GM19372 (cell line): Measurements from ENCODE around the gene IMPG2.
"Not testable (repeated sequence)": the region's sequence is repeated elsewhere in the genome, so short reads cannot be mapped to it uniquely, and the experiment has no call there.

Source experiments
- ATAC-seq: cut with Tn5 transposase; IDR thresholded peaks from one replicate; pipeline ENCODE4 v1.9.1; 2021; ENCODE audit warnings: mild to moderate bottlenecking, low read depth, moderate library complexity; ENCODE audit not compliant: unreplicated experiment

IMPG2 gene

DNA sequence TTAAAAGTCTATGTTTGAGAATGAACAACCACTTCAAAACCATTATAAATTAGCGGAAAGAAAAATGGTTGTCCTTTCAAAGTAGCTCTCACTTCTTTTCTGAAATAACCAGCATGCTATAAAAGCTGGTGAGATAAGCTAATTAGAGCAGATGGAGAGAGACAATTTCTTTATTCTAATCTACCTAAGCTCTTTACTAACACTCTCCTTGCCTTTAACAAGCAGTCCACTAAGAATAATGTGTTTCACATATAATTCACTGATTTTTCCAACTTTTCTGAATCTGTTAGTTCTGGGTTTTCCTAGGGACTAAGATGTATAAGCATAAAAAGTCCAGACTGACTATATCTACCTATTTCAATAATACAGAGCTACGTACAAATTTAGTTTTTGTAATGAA lies at the start of gene IMPG2:
Gene IMPG2 (minus strand): TSS at position 101 of the 400 bp plus-strand sequence. CDS start 203 bp downstream, outside the sequence.
- no peak for ATAC-seq

DNA sequence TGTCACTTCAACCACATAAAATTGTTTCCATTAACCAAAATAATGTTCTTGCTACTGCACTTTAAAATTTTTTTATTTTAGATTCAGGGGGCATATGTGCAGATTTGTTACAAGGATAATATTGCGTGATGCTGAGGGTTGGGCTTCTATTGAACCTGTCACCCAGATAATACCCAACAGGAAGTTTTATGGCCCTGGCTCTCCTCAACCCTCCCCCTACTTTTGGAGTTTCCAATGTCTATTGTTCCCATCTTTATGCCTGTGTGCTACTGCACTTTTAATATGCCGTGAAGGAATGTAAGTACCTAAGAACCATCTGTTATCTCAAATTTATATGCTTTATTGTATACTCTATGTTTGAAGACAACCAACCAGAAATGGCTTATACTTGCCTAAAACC lies 42.0 kb upstream of the IMPG2 start:
- ATAC-seq: no peak

DNA sequence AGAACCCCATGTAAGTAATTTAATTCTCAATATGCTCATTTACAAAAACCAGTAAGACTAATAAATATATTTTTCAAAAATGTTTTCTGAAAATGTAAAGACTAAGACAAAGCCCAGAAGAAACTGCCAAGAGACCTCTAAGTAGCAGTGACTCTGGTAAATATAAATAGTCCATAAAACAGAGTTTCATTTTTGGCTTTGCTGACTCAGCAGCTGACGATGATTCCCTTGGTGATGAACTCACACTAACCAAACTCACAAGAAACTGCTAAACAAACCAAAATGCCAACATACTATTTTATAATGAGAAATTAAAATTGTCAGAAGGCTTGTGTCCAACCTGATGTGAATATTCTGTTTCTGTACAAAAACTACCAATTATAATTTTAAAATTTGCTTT lies 31.5 kb upstream of the IMPG2 start:
- ATAC-seq: no peak

DNA sequence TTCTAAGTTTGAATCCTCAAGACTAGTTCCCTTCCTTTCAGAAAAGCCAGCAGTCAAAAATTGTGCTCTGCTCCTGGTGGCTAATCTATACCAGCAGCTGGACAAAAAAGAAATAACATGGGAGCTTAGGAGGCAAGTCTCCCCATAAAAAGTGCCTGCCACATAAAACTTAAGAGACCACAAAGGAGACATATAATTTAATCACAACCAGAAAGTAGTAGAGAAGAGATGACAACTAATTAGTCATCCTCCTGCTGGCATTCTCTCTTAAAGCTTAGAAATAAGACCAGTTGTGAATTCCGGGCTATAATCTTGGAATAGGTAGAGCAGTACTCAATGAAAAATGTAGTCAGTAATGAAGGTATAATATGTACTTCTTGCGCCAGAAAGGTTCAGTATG lies 20.2 kb upstream of the IMPG2 start:
- no peak for ATAC-seq

DNA sequence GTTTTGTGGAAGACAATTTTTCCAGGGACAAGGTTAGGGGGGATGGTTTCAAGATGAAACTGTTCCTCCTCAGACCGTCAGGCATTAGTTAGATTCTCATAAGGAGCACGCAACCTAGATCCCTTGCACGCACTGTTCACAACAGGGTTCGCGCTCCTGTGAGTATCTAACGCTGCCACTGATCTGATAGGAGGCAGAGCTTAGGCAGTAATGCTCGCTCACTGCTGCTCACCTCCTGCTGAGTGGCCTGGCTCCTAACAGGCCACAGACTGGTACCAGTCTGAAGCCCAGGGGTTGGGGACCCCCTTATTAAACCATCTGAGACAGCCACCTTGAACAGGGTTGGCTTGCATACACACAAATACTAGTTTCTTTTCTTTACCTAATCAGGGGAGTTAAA lies 13.5 kb upstream of the IMPG2 start:
- ATAC-seq: no peak

DNA sequence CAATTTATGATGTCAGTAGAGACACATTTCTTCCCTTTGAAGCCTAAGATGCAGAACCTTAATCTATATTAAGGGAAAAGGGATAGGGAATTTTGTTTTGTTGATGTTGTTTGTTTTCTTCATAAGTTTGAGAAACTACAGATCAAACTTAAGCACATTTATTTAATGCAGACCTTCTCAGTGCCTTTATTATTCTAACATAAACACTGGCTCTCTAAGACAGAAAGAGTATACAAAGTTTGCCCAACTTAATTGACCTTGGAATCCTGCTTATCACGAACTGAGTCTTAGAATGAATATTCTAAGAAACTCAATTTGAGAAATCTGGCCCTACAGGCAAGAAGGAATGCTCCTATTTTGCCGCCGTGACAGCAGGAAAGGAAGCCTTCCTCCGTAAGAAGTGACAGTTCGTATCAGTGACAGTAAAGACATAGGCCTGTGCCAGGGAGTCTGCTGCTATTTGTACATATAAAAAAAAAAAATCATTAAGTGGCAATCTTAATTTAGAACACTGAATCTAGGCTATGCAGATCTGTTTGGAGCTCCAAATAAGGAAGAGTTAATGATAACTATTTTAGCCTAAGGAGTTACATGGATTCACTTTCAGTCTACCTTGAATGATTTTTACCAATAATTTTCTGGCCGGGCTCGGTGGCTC lies 8.8 kb upstream of the IMPG2 start:
- ATAC-seq: no peak

DNA sequence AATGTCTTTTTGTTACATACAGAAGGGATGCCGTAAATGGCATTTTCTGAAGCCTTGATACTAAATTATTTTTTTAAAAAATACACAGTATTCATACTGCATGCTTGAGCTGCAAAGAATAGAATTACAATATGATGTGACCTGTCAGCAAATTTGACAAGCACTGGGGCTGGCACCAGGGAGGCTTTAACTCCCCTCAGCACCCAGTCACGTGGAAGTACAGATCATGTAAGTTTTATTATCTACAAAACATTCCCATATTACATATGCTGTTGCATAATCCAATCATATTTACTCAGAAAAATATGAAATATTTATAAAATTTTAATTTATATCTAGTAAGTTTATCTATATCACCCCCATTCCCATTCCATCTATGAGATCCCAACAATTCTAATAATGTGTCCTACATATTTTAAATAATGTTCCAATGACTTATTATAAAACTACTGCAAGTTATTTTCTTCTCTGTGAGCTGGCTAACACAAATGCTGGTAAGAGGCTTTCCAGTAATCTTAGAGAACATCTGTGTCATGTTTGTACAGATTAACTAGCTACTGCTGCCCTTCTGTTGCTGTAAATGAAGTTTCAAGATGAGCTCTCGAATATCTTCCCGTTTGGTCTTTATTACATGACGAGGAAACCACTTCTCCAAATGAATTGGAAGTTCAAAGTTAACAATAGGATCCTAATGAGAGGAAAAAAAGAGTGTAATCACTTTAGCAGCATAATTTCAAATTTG lies 5.2 kb upstream of the IMPG2 start:
- no peak for ATAC-seq

DNA sequence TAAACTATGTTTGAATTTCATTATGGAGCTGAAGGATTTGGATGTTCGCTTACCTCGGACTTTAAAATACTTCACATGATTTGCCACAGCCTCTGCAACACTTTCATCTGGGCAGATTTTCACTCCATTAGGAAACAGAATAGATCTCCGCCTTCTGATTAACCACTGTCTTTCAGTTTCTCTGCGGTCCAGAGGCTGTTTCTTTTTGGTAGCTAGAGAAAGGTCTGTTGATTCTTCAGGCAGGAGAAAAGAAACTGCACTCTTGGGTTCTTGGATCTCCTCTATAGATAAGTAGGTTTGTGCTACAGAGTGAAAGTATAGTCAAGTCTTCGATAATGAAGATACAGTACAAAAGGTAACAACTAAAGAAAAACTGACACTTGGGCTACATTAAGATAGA lies 844 bp downstream of the IMPG2 start:
- ATAC-seq: no peak

DNA sequence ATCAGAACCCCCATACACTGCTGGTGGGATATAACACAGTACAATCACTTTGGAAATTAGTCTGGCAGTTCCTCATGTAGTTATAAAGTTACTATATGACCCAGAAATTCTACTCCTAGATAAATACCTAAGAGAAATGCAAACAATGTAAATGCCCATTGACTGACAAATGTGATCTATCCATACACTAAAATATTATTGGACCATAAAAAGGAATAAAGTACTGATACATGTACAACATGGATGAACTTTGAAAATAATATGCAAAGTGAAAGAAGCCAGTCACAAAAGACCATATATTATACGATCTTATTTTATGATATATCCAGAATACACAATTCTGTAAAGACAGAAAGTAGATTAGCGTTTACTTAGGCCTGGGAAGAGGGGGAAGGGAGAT lies 7.8 kb downstream of the IMPG2 start:
- ATAC-seq: no peak

DNA sequence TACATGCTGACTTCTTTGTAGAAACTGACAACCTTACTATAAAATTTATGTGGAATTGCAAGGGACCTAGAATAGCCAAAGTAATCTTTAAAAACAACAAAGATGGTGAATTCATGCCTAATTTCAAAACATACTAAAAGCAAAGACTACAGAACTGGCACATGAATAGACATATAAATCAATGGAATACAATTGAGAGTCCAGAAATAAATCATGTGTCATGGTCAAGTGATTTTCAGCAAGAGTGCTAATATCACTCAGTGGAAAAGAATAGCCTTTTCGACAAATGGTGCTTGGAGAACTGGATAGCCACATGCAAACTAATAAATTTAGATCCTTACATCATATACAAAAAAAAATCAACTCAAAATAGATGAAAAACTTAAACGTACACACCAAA lies 8.7 kb downstream of the IMPG2 start:
- ATAC-seq: no peak

DNA sequence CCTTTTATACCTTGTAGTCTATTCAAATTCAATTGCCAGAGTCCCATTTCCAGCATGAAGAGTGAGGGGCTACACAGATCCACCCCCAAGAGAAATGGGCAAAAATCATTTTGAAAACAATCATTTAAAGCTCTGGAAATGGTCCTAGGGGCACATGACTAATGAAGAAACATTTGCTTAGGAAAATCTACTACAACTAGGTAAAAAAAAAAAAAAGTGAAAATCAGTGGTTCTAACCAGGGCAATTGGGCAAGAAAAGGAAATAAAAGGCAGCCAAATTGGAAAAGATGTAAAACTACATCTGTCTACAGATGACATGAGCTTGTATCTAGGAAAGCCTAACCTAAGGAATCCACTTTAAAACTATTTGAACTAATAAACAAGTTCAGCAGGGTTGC lies 9.4 kb downstream of the IMPG2 start:
- no peak for ATAC-seq

DNA sequence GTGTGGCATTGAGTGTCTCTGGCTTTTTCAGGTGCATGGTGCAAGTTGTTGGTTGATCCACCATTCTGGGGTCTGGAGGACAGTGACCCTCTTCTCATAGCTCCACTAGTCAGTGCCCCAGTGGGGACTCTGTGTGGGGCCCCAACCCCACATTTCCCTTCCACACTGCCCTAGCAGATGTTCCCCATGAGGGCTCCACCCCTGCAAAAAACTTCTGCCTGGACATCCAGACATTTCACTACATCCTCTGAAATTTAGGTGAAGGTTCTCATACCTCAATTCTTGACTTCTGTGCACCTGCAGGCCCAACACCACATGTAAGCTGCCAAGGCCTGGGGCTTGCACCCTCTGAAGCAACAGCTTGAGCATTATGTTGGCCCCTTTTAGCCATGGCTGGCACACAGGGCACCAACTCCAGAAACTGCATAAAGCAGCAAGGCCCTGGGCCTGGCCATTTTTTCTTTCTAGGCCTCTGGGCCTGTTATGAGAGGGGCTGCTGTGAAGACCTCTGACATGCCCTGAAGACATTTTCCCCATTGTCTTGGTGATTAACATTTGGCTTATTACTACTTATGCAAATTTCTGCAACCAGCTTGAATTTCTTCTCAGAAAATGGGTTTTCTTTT lies 12.1 kb downstream of the IMPG2 start:
- not testable (repeated sequence) for ATAC-seq

DNA sequence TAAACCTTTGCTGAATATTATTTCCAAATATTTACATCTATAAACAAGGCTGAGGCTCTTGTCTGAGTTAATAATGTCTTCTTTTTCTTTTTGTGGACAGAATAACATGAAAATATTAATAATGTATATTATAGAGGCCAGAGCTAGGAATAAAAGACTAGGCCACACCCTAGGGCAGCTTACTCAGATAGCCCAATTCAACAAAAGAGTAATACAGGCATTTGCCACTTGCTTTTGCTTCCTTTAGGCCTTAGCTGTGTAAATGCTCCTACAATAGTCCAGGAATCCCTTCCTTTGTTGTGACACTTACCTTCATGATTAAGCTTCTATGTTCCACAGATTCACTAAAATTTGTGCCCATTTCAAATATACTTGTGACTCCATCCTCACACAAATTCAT lies 16.5 kb downstream of the IMPG2 start:
- no peak for ATAC-seq

DNA sequence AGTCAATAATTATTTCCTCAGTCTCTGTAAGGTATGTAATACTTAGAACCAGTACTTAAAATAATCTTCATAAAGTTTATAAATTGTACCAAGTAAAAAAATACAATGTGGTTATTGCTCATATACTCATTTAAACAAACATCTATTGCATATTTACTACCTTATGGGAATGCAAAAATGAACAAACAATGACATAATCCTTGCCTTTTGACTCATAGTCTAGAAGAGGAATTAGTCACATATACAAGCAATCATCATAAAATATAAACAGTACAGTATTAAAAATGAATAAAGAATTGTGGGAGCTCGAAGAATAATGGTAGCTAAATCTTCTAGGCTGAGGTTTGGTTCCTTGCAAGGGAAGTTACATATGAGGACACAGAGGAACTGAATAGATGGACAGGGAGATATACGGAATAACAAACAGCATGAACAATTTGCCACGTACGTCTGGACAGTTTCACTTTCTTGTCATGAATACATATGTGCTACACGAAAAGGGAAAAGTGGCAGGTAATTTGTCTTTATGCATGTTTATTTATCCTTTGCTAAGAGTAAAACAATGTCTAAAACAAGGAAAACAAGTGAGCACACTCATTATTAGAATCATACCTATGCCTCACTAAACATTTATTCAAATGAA lies 17.2 kb downstream of the IMPG2 start:
- ATAC-seq: no peak

DNA sequence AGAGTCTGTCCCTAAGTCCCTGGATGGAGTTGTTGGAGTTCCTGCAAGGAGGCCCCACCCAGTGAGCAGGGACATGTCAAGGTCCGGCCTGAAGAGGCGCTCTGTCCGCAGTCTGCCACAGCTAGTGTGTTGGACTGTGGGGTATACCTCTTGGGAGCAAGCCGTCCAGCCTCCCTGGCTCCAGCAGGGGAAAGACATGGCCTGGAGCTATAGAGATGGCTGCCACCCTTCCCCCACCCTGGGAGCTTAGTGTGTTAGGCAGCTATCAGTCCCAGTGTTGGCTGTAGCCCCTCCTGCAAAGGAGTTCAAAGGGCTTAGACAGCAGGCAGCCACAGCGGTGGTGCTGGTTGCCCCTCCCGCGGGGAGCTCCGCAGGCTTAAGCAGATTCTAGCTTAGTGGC lies 20.3 kb downstream of the IMPG2 start:
- no peak for ATAC-seq

DNA sequence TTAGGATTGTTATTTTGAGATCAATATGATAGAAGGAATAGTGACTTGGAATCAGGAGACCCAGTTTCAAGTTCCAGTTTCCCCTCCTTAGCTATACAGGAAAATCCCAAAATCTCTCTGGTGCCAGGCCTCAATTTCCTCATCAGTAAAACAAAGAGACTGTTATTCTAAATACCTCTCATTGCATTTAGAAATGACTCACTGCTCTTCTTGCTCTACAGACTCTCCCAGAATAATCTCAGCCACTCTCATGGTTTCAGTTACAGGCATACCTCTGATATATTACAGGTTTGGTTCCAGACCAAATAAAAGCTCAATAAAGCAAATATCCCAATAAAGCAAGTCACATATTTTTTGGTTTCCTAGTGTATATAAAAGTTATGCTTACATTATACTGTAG lies 28.3 kb downstream of the IMPG2 start:
- ATAC-seq: no peak

DNA sequence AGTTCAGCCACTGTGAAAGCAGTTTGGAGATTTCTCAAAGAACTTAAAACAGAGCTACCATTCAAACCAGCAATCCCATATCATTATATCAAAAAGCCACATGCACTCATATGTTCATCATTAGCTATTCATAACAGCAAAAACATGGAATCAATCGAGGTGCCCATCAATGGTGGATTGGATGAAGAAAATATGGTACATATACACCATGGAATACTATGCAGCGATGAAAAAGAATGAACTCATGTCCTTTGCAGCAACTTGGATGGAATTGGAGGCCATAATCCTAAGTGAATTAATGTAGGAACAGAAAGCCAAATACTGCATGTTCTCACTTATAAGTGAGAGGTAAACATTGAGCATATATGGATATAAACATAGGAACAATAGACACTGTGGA lies 32.1 kb downstream of the IMPG2 start:
- no peak for ATAC-seq

DNA sequence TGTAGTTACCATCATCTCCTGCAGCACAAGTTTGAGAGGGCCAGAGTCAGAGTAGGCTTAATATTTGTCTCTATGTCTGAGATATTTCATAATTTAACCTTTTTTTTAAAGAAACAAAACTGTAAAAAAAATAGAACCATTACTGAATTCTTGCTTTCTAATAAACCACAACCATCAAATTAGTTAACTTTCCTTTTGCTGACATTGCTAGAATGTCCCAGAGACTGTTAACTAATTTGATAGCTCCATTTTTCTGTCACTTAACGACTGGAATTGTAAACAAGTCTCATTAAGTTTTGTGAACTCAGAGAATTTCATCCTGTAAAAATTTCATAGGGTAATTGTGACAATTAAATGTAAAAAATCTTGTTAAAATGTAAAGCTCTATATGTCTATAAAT lies 35.6 kb downstream of the IMPG2 start:
- ATAC-seq: no peak

DNA sequence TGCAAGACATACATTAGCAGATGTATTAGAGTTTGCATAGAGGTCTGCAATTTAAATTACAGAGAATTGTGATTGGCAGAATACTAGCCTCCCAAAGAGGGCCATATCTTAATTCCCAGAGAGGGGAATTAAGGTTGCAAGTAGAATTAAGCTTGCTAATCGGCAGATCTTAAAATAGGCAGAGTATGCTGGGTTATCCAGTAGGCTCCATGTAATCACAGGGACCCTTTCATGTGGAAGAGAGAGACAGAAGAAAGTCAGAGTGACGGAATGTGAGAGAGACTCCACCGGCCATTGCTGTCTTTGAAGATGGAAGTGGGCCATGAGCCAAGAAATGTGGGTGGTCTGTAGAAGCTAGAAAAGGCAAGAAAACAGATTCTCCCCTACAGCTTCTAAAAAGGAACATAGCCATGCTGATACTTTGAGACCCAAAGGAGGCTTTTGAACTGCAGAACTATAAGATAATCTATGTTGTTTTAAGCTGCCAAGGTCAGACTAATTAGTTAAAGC lies 38.8 kb downstream of the IMPG2 start:
- ATAC-seq: no peak

DNA sequence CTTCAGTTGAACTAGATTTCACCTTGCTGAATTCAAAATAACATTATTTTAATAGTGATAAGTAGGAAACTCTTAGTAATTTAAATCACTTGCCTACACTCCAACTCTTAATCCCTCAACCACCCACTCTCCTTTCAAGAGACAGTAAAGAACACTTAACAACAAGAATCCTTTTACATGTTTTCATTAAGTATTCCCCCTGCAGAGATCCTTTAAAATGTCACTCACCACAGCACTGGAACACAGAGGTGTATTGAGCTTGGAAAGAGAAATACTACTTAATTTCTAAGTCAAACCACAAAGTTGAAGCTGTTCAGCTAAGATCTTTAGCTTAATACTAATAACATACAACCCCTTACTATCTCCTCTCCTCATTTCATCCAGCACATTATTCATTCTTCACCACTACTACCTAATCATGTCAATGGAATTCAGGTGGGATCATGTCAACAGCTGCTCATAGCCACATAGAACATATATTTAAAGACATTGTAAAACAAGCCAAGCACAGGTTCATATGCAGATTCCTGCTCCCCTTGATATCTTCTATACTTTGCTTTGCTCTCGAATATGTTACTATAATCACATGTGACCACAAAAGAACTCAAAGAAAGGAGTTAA lies 40.5 kb downstream of the IMPG2 start:
- ATAC-seq: no peak

DNA sequence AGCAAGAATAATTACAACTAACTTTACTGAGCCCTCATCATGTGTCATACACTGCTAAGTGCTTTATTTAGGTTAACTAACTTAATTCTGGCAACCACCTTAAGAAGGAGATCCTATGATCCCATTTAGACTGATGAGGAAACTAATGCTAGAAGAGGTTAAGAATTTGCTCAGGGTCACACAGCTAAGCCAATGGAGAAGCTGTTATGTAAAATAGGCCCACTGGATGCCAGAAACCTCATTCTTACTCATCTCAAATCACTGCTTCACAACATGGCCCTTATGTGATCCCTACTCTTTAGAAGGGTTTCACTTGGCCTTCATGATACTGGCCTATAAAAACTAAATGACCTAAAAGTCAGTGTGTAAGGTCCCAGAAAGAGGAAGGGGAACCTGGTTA lies 41.2 kb downstream of the IMPG2 start:
- ATAC-seq: no peak
